OCI-LY7 (cell line): ENCODE measurements around the gene EPB41L4A.
"Not testable (repeated sequence)": the region's sequence is repeated elsewhere in the genome, so short reads cannot be mapped to it uniquely, and the experiment has no call there.

ENCODE experiments used
- EZH2phosphoT487 ChIP-seq: fragments of 200-600 bp; sonication (generic); IDR thresholded peaks from 2 replicates; pipeline ENCODE4 v1.6.1; 2018; ENCODE audit warnings: low read depth, borderline replicate concordance, mild to moderate bottlenecking, mixed run types, antibody characterized with exemption, low read length, moderate library complexity, mixed read lengths
- TF ChIP-seq, protein P1 (sequence below): fragments of 200-600 bp; sonication (generic); conservative IDR thresholded peaks from 2 replicates; pipeline ENCODE4 v1.5.1; 2014; ENCODE audit warnings: mild to moderate bottlenecking, antibody characterized with exemption, low read length, moderate library complexity, mixed read lengths

DNA sequence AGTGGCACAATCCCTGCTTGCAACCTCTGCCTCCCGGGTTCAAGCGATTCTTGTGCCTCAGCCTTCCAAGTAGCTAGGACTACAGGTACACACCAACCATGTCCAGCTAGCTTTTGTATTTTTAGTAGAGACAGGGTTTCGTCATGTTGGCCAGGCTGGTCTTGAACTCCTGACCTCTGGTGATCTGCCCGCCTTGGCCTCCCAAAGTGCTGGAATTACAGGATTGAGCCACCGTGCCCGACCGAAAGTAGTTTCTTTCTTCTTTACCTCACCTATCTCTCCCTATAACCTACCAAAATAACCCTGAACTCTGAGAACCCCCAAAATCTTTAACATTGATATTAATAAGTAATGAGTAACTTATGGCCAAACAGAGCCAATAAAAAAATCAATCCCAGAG is 196.1 kb downstream of the EPB41L4A start:
- TF ChIP-seq, protein P1, sequence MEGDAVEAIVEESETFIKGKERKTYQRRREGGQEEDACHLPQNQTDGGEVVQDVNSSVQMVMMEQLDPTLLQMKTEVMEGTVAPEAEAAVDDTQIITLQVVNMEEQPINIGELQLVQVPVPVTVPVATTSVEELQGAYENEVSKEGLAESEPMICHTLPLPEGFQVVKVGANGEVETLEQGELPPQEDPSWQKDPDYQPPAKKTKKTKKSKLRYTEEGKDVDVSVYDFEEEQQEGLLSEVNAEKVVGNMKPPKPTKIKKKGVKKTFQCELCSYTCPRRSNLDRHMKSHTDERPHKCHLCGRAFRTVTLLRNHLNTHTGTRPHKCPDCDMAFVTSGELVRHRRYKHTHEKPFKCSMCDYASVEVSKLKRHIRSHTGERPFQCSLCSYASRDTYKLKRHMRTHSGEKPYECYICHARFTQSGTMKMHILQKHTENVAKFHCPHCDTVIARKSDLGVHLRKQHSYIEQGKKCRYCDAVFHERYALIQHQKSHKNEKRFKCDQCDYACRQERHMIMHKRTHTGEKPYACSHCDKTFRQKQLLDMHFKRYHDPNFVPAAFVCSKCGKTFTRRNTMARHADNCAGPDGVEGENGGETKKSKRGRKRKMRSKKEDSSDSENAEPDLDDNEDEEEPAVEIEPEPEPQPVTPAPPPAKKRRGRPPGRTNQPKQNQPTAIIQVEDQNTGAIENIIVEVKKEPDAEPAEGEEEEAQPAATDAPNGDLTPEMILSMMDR = not testable (repeated sequence)
- TF ChIP-seq EZH2phosphoT487 = not testable (repeated sequence)
